Epithelial cell of esophagus (primary cell): ENCODE results near the gene CLEC2A.
"Not testable (repeated sequence)": the region's sequence is repeated elsewhere in the genome, so short reads cannot be mapped to it uniquely, and the experiment has no call there.

ENCODE experiments used
- DNase-seq: peaks from one replicate; pipeline ENCODE4 v3.0.0; 2010; ENCODE audit warnings: low read depth
- H3K4me3 ChIP-seq: 2 replicates; pipeline ENCODE4 v1.5.1; 2011; ENCODE audit warnings: mild to moderate bottlenecking, low read length, control low read depth
- CTCF ChIP-seq: IDR thresholded peaks from 2 replicates; pipeline ENCODE4 v1.5.1; 2011; ENCODE audit warnings: low read depth, mild to moderate bottlenecking, low read length, control low read depth, inconsistent platforms; ENCODE audit not compliant: insufficient read depth; ENCODE audit errors: missing control alignments

The CLEC2A gene

GRCh38 chr12:9888665-9889273 lies 43.4 kb downstream of the CLEC2A start:
- DNase-seq: peak; percentile 23
- no peak for TF ChIP-seq CTCF
- no peak overlapping the region for H3K4me3 ChIP-seq

- peak; percentile 77 for DNase-seq
- H3K4me3 ChIP-seq: no peak overlapping the region
- no peak for TF ChIP-seq CTCF
Observed at GRCh38 chr12:9883175-9883574, 49.0 kb downstream of the CLEC2A start.

- no peak for DNase-seq
- no peak for TF ChIP-seq CTCF
- H3K4me3 ChIP-seq: no peak overlapping the region
Observed at GRCh38 chr12:9881988-9882387, 50.2 kb downstream of the CLEC2A start.

GRCh38 chr12:9881246-9881645 lies 50.9 kb downstream of the CLEC2A start, which contains the start of gene KLRF2:
TSS of gene KLRF2 (plus strand) at chr12:9881489. CDS start at chr12:9881596, 107 bp downstream.
- no peak within 1 kb of the TSS for H3K4me3 ChIP-seq
- no peak for TF ChIP-seq CTCF
- DNase-seq: no peak

- H3K4me3 ChIP-seq: no peak overlapping the region
- TF ChIP-seq CTCF: no peak
- DNase-seq: peak; percentile 30
Observed at GRCh38 chr12:9880532-9881078, 51.6 kb downstream of the CLEC2A start.

- not testable (repeated sequence) for H3K4me3 ChIP-seq, DNase-seq
Observed at GRCh38 chr12:9876120-9876519, 56.0 kb downstream of the CLEC2A start.

GRCh38 chr12:9872742-9873141 lies 59.4 kb downstream of the CLEC2A start:
- no peak overlapping the region for H3K4me3 ChIP-seq
- peak; percentile 89 for DNase-seq
- TF ChIP-seq CTCF: no peak
